ENCODE data around the gene SLC22A4. TPM values are rescaled to one million over a fixed set of nuclear protein-coding genes. Genes with fewer than 3 reads are reported as not detected.
A peak's percentile ranks its signal among the peaks of the same experiment; 100 is the strongest.

SLC22A4 gene
- total RNA-seq, 4 donors from 2014 or later: 0.11 to 0.79 (median 0.38) TPM; not detected in 1

DNA sequence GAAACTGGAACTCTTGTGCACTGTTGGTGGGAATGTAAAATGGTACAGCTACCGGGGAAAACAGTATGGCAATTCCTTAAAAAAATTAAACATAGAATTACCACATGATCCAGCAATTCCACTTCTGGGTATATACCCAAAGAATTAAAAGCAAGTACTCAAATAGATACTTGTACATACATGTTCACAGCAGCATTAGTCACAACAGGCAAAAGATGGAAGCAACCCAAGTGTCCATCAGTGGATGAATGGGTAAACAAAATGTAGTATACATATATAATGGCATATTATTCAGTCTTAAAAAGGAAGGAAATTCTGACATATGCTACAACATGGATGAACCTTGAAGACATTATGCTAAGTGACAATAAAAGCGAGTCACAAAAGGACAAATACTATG, 67.9 kb downstream of the SLC22A4 start:
- 56 to 83% methylated on average over 2 of the region's 2 CpGs for WGBS, 2 donors
- Histone ChIP-seq H3K27me3 (no peaks in the 10 kb centered on the region), H3K4me1 (peaks cover 8 to 36% (median 10%) of the 10 kb centered on the region in 3 donors), H3K27ac (no peak overlapping the region), H3K9me3 (no peaks in the 10 kb centered on the region), H3K36me3 (peaks cover 0 to 9% (median 0%) of the 10 kb centered on the region in 3 donors), H3K4me3 (no peak overlapping the region)
- TF ChIP-seq, protein P1, sequence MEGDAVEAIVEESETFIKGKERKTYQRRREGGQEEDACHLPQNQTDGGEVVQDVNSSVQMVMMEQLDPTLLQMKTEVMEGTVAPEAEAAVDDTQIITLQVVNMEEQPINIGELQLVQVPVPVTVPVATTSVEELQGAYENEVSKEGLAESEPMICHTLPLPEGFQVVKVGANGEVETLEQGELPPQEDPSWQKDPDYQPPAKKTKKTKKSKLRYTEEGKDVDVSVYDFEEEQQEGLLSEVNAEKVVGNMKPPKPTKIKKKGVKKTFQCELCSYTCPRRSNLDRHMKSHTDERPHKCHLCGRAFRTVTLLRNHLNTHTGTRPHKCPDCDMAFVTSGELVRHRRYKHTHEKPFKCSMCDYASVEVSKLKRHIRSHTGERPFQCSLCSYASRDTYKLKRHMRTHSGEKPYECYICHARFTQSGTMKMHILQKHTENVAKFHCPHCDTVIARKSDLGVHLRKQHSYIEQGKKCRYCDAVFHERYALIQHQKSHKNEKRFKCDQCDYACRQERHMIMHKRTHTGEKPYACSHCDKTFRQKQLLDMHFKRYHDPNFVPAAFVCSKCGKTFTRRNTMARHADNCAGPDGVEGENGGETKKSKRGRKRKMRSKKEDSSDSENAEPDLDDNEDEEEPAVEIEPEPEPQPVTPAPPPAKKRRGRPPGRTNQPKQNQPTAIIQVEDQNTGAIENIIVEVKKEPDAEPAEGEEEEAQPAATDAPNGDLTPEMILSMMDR (IDR thresholded peaks at IDR 0.05): no peak
- no peak for TF ChIP-seq POLR2A (IDR thresholded peaks at IDR 0.05)
- intact Hi-C loops (cut with DNase I): no loop called here
- no peak for DNase-seq

DNA sequence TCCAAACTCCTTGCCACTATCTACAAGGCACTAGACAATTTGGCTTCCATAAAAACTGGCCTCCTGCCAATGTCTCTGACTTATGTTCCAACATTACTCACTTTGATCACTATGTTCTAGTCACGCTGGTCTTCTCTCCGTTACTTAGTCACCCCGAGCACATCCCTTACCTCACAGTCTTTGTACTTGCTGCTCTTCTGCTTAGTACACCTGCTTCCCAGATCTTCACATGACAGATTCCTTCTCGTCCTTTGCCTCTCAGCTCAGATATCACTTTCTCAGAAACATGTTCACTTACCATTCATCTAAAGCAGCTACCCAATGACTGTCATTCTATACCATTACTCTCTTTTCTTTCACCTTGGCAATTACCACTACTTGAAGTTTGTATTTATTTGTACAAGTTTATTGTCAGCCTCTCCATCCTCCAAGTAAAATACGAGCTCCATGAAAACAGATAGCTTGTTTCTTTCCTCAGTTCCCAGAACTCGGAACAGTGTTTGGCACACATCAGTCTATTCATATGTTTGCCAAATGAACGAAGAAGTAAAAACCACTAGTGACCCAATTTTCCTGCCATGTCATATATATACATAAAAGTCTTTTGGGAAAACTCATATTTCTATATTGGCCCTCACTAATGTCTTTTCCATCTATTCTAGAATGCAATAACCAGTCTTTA, 69.4 kb downstream of the SLC22A4 start:
- 46 to 52% methylated on average over 7 of the region's 7 CpGs for WGBS, 2 donors
- H3K36me3 ChIP-seq: peaks cover 0 to 9% (median 0%) of the 10 kb centered on the region in 3 donors
- DNase-seq: no peak
- intact Hi-C loops (cut with DNase I): no loop called here
- H3K27ac ChIP-seq: peak overlapping the region in 2 of 4 donors; percentile 42 to 57
- H3K4me3 ChIP-seq: no peak overlapping the region
- peaks cover 8 to 42% (median 10%) of the 10 kb centered on the region in 3 donors for H3K4me1 ChIP-seq
- TF ChIP-seq POLR2A (IDR thresholded peaks at IDR 0.05): no peak
- TF ChIP-seq, protein P1 (IDR thresholded peaks at IDR 0.05): no peak
- H3K27me3 ChIP-seq: no peaks in the 10 kb centered on the region
- no peaks in the 10 kb centered on the region for H3K9me3 ChIP-seq

DNA sequence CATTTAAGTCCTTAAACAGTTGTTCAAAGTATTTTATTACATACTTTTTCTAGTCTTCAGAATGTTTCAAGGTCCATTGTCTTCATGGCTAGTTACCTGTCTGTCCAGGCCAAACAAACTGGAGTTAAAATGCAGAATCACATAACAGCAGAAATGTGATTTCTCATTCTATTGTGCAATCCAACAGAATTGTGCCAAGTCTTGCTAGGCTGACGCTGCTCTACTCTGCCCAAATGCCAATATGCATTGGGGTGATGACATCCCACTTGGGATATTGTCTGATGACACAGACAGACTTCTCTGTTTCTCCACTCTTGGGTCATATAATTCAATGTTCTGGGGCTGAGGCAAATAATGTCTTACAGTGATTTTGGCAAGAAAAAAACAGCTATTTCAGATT, 70.1 kb downstream of the SLC22A4 start:
- peak overlapping the region in 2 of 4 donors; percentile 53 to 57 for H3K27ac ChIP-seq
- peaks cover 10 to 50% (median 12%) of the 10 kb centered on the region in 3 donors for H3K4me1 ChIP-seq
- WGBS, 2 donors: 17 to 44% methylated on average over 1 of the region's 1 CpG
- no peak for DNase-seq
- H3K9me3 ChIP-seq: no peaks in the 10 kb centered on the region
- intact Hi-C loops (cut with DNase I): no loop called here
- peaks cover 0 to 9% (median 0%) of the 10 kb centered on the region in 3 donors for H3K36me3 ChIP-seq
- TF ChIP-seq POLR2A (IDR thresholded peaks at IDR 0.05): no peak
- TF ChIP-seq, protein P1 (IDR thresholded peaks at IDR 0.05): no peak
- H3K4me3 ChIP-seq: no peak overlapping the region
- H3K27me3 ChIP-seq: no peaks in the 10 kb centered on the region

DNA sequence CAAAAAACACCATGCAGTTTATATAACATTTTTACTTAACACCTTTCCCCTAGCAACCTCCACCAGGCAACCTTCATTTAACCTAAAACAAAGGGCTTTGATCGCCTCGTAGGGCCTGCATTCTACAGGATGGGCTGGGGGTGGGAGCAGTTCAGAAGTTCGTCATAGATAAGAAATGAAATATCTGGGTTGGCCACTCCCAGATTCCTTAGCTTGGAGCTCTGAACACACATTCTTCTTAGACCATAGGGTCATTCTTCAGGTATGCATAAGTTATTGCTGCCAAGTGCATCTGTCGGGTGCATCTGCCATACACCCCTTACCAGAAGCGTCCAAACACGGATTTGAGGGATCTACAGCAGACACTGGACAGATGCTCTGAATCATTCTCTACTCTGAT, 71.0 kb downstream of the SLC22A4 start:
- WGBS, 2 donors: 87 to 88% methylated on average over 6 of the region's 6 CpGs
- Histone ChIP-seq H3K36me3 (peaks cover 0 to 9% (median 0%) of the 10 kb centered on the region in 3 donors), H3K27me3 (no peaks in the 10 kb centered on the region), H3K27ac (peak overlapping the region in 1 of 4 donors; percentile 53), H3K9me3 (no peaks in the 10 kb centered on the region), H3K4me1 (peaks cover 12 to 56% (median 13%) of the 10 kb centered on the region in 3 donors), H3K4me3 (no peak overlapping the region)
- no peak for TF ChIP-seq POLR2A (IDR thresholded peaks at IDR 0.05)
- TF ChIP-seq, protein P1 (IDR thresholded peaks at IDR 0.05): no peak
- intact Hi-C loops (cut with DNase I): no loop called here
- DNase-seq: no peak

DNA sequence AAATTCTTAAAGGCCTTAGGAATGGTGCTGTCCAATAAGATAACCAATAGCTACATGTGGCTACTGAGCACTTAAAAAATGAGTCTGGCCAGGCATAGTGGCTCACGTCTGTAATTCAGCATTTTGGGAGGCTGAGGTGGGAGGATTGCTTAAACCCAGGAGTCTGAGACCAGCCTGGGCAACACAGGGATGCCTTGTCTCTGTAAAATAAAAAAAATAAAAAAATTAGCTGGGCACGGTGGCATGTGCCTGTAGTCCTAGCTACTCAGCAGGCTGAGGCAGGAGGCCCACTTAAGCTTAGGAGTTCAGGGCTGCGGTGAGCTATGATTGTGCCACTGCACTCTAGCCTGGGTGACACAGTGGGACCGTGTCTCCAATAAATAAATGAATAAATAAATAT, 74.0 kb downstream of the SLC22A4 start:
- intact Hi-C loops (cut with DNase I): no loop called here
- 77 to 83% methylated on average over 4 of the region's 4 CpGs for WGBS, 2 donors
- no peak for TF ChIP-seq POLR2A (IDR thresholded peaks at IDR 0.05)
- TF ChIP-seq, protein P1 (IDR thresholded peaks at IDR 0.05): no peak
- H3K4me1 ChIP-seq: peaks cover 24 to 67% (median 38%) of the 10 kb centered on the region in 3 donors
- no peaks in the 10 kb centered on the region for H3K9me3 ChIP-seq
- no peaks in the 10 kb centered on the region for H3K27me3 ChIP-seq
- no peak overlapping the region for H3K27ac ChIP-seq
- no peak overlapping the region for H3K4me3 ChIP-seq
- no peak for DNase-seq
- peaks cover 0 to 9% (median 0%) of the 10 kb centered on the region in 3 donors for H3K36me3 ChIP-seq
